ENCODE results near the gene CSDE1.

- TF ChIP-seq CTCF (conservative IDR thresholded peaks at IDR 0.05; ENCODE audit: low read depth, low read length) (no peak), EZH2 (IDR thresholded peaks at IDR 0.05; ENCODE audit: borderline replicate concordance, low read depth, low read length, poor library complexity, severe bottlenecking) (no peak)
Measured at GRCh38 chr1:114701931-114702330, 55.9 kb downstream of the CSDE1 start.

All from A673 (cell line).